Uterus (tissue), 4 donors: ENCODE results near the gene PPAN. TPM values are rescaled to one million over a fixed set of nuclear protein-coding genes. Genes with fewer than 3 reads are reported as not detected.
A peak's percentile ranks its signal among the peaks of the same experiment; 100 is the strongest.

ENCODE experiments used
- DNase-seq, 2 donors: peaks; one replicate each; pipeline ENCODE4 v3.0.0-alpha.2; 2019 to 2020
- H3K27ac ChIP-seq, 2 donors: fragments of 200-600 bp; sonication (generic); 1 replicate in 1 of 2; 2 replicates in 1 of 2; pipeline ENCODE4 v1.5.1; 2016 to 2018
- H3K27me3 ChIP-seq, 2 donors: fragments of 200-600 bp; sonication (generic); one replicate each; pipeline ENCODE4 v1.5.1; 2018 to 2019; ENCODE audit warnings: control low read depth in 1 of 2
- H3K36me3 ChIP-seq, 2 donors: fragments of 200-600 bp; sonication (generic); one replicate each; pipeline ENCODE4 v1.5.1; 2019; ENCODE audit warnings: control low read depth in 1 of 2
- H3K4me1 ChIP-seq, 2 donors: fragments of 200-600 bp; sonication (generic); one replicate each; pipeline ENCODE4 v1.5.1; 2018 to 2019; ENCODE audit warnings: control low read depth in 1 of 2
- H3K4me3 ChIP-seq, 2 donors: fragments of 200-600 bp; sonication (generic); 1 replicate in 1 of 2; 2 replicates in 1 of 2; pipeline ENCODE4 v1.5.1; 2018 to 2019; ENCODE audit warnings: mild to moderate bottlenecking in 1 of 2
- H3K9me3 ChIP-seq, 2 donors: fragments of 200-600 bp; sonication (generic); one replicate each; pipeline ENCODE4 v1.5.1; 2019; ENCODE audit warnings: control low read depth in 1 of 2
- CTCF ChIP-seq, 4 experiments: fragments of 200-600 bp in 2 of 4; fragments of 450-650 bp in 2 of 4; sonication (generic) in 2 of 4; IDR thresholded peaks; one replicate each; pipeline ENCODE4 v1.5.1; 2016 to 2019; ENCODE audit warnings: antibody characterized with exemption in 4 of 4, mild to moderate bottlenecking in 2 of 4, moderate library complexity in 1 of 4
- POLR2A ChIP-seq, 2 donors: fragments of 450-650 bp; IDR thresholded peaks; one replicate each; pipeline ENCODE4 v1.6.1; 2016; ENCODE audit warnings: antibody characterized with exemption in 2 of 2, mild to moderate bottlenecking in 1 of 2, moderate library complexity in 1 of 2
- intact Hi-C: fragments of 100-400 bp; cut with DNase I; formaldehyde crosslinking; loops from one replicate; pipeline ENCODE4 v1.15.1; 2023; ENCODE audit warnings: low total_unique reads
- total RNA-seq, 4 donors: library from RNA; depleted of rRNA in 3 of 4; stranded (reverse); fragments of >200 nt in 3 of 4; gene quantifications; one replicate each; pipeline versions ENCODE4 v1.1.0 to v1.2.4, GENCODE V29; 2014 to 2023
- donor health status: DM: yes; HTN: yes; CAD: no.

The PPAN gene
- total RNA-seq, 4 donors from 2014 or later = 5.6 to 54.8 (median 26.1) TPM

GRCh38 chr19:10111405-10111811 is 5.2 kb downstream of the PPAN start, which contains the start of gene P2RY11:
Gene P2RY11 (plus strand): TSS chr19:10111693. CDS start chr19:10111722, 29 bp downstream.
- no peak within 1 kb of the TSS for H3K4me3 ChIP-seq
- intact Hi-C loops = no loop called here
- TF ChIP-seq CTCF (IDR thresholded peaks at IDR 0.05) (no peak), POLR2A (IDR thresholded peaks at IDR 0.05) (no peak)
- no peak within 1 kb of the TSS for H3K27ac ChIP-seq
- no peaks in the 10 kb centered on the region for H3K36me3 ChIP-seq
- DNase-seq = no peak
- H3K27me3 ChIP-seq = no peaks in the 10 kb centered on the region
- peaks cover 0 to 5% of the 10 kb centered on the region in 2 donors for H3K4me1 ChIP-seq
- H3K9me3 ChIP-seq = no peaks in the 10 kb centered on the region

GRCh38 chr19:10112037-10112761 is 6.0 kb downstream of the PPAN start:
- H3K36me3 ChIP-seq = no peaks in the 10 kb centered on the region
- H3K27me3 ChIP-seq = no peaks in the 10 kb centered on the region
- no peak overlapping the region for H3K27ac ChIP-seq
- no peaks in the 10 kb centered on the region for H3K9me3 ChIP-seq
- TF ChIP-seq POLR2A (IDR thresholded peaks at IDR 0.05) (no peak), CTCF (IDR thresholded peaks at IDR 0.05) (no peak)
- DNase-seq = no peak
- H3K4me1 ChIP-seq = no peaks in the 10 kb centered on the region
- intact Hi-C loops = no loop called here
- no peak overlapping the region for H3K4me3 ChIP-seq

- Histone ChIP-seq H3K27me3 (no peaks in the 10 kb centered on the region), H3K27ac (no peak overlapping the region), H3K36me3 (no peaks in the 10 kb centered on the region), H3K4me3 (no peak overlapping the region), H3K9me3 (no peaks in the 10 kb centered on the region), H3K4me1 (no peaks in the 10 kb centered on the region)
- intact Hi-C loops = no loop called here
- no peak for DNase-seq
- TF ChIP-seq CTCF (IDR thresholded peaks at IDR 0.05) = peak; percentile 18 to 44 (median 32)
- no peak for TF ChIP-seq POLR2A (IDR thresholded peaks at IDR 0.05)
Observed at GRCh38 chr19:10112895-10113591, 6.9 kb downstream of the PPAN start.

- Histone ChIP-seq H3K36me3 (no peaks in the 10 kb centered on the region), H3K4me1 (no peaks in the 10 kb centered on the region), H3K9me3 (no peaks in the 10 kb centered on the region), H3K27ac (no peak overlapping the region), H3K4me3 (no peak overlapping the region), H3K27me3 (no peaks in the 10 kb centered on the region)
- TF ChIP-seq POLR2A (IDR thresholded peaks at IDR 0.05) (no peak), CTCF (IDR thresholded peaks at IDR 0.05) (no peak)
- intact Hi-C loops = no loop called here
- DNase-seq = no peak
Observed at GRCh38 chr19:10113592-10113963, 7.4 kb downstream of the PPAN start.

- no peaks in the 10 kb centered on the region for H3K27me3 ChIP-seq
- no peak overlapping the region for H3K4me3 ChIP-seq
- H3K36me3 ChIP-seq = no peaks in the 10 kb centered on the region
- H3K4me1 ChIP-seq = peaks cover 0 to 5% of the 10 kb centered on the region in 2 donors
- DNase-seq = no peak
- intact Hi-C loops = no loop called here
- TF ChIP-seq CTCF (IDR thresholded peaks at IDR 0.05) (no peak), POLR2A (IDR thresholded peaks at IDR 0.05) (no peak)
- no peaks in the 10 kb centered on the region for H3K9me3 ChIP-seq
- no peak overlapping the region for H3K27ac ChIP-seq
Observed at GRCh38 chr19:10113964-10114650, 7.9 kb downstream of the PPAN start.
